ENCODE results near the gene IQGAP3.

IQGAP3 gene

GRCh38 chr1:156479093-156480015 is 93.0 kb downstream of the IQGAP3 start:
- FAIRE-seq, result no peak

- FAIRE-seq, result no peak
Observed at GRCh38 chr1:156478250-156478627, 94.1 kb downstream of the IQGAP3 start.

- no peak for FAIRE-seq
Observed at GRCh38 chr1:156477526-156478249, 94.7 kb downstream of the IQGAP3 start.

- no peak for FAIRE-seq
Observed at GRCh38 chr1:156476501-156477298, 95.7 kb downstream of the IQGAP3 start.

GRCh38 chr1:156475568-156476500 is 96.5 kb downstream of the IQGAP3 start:
- no peak for FAIRE-seq

Data from islet of Langerhans (tissue), 1 donor.